Hepatocyte (in vitro differentiated cells): ENCODE measurements around the gene CACHD1. TPM values are rescaled to one million over a fixed set of nuclear protein-coding genes. Genes with fewer than 3 reads are reported as not detected.

Source experiments
- DNase-seq: peaks from one replicate; pipeline ENCODE4 v3.0.0-alpha.2; 2016; ENCODE audit warnings: low spot score
- H2AFZ ChIP-seq: fragments of 200-600 bp; sonication (generic); 2 replicates; pipeline ENCODE4 v1.6.0; 2016; ENCODE audit warnings: antibody characterized with exemption, mild to moderate bottlenecking
- H3K27ac ChIP-seq: fragments of 200-600 bp; sonication (generic); 2 replicates; pipeline ENCODE4 v1.5.1; 2016; ENCODE audit warnings: mild to moderate bottlenecking
- H3K27me3 ChIP-seq: fragments of 200-600 bp; sonication (generic); 2 replicates; pipeline ENCODE4 v1.6.1; 2016
- H3K36me3 ChIP-seq: fragments of 200-600 bp; sonication (generic); replicated peaks from 2 replicates; pipeline ENCODE4 v1.5.1; 2016; ENCODE audit warnings: low read depth; ENCODE audit not compliant: insufficient read depth
- H3K4me1 ChIP-seq: fragments of 200-600 bp; sonication (generic); 2 replicates; pipeline ENCODE4 v1.5.1; 2016; ENCODE audit warnings: mild to moderate bottlenecking, moderate library complexity; ENCODE audit not compliant: insufficient read depth
- H3K4me2 ChIP-seq: fragments of 200-600 bp; sonication (generic); 2 replicates; pipeline ENCODE4 v1.6.0; 2016
- H3K4me3 ChIP-seq: fragments of 200-600 bp; sonication (generic); 2 replicates; pipeline ENCODE4 v1.5.1; 2016; ENCODE audit warnings: mild to moderate bottlenecking
- H3K79me2 ChIP-seq: fragments of 200-600 bp; sonication (generic); 2 replicates; pipeline ENCODE4 v1.6.0; 2017; ENCODE audit warnings: mild to moderate bottlenecking
- H3K9me2 ChIP-seq: fragments of 200-600 bp; sonication (generic); replicated peaks from 2 replicates; pipeline ENCODE4 v1.6.0; 2017; ENCODE audit warnings: mild to moderate bottlenecking; ENCODE audit not compliant: insufficient read depth
- H3K9me3 ChIP-seq: fragments of 200-600 bp; sonication (generic); 2 replicates; pipeline ENCODE4 v1.5.1; 2016; ENCODE audit warnings: low read depth, mild to moderate bottlenecking
- H4K20me1 ChIP-seq: fragments of 200-600 bp; sonication (generic); 2 replicates; pipeline ENCODE4 v1.6.0; 2016; ENCODE audit warnings: mild to moderate bottlenecking; ENCODE audit not compliant: insufficient read depth, poor library complexity, severe bottlenecking
- EZH2 ChIP-seq: fragments of 200-600 bp; sonication (generic); IDR thresholded peaks from 2 replicates; pipeline ENCODE4 v1.6.1; 2016; ENCODE audit warnings: antibody characterized with exemption, mild to moderate bottlenecking, borderline replicate concordance
- EZH2phosphoT487 ChIP-seq: fragments of 200-600 bp; sonication (generic); IDR thresholded peaks from one replicate; pipeline ENCODE4 v1.6.1; 2018; ENCODE audit warnings: antibody characterized with exemption, mild to moderate bottlenecking, low read depth, moderate library complexity; ENCODE audit not compliant: unreplicated experiment, severe bottlenecking
- WGBS: methylation state at CpG from one replicate; pipeline ENCODE4 v1.1.6; 2016; ENCODE audit warnings: low lambda C conversion rate; ENCODE audit errors: missing lambda C conversion rate; 5-methylcytosine and 5-hydroxymethylcytosine counted together
- polyA plus RNA-seq: library from polyadenylated mRNA; unstranded; fragments of >200 nt; fragmentation: Nextera tagmentation; extraction: Ambion mirVana; gene quantifications from 2 replicates; pipeline ENCODE4 v1.2.1, GENCODE V29; 2016
- total RNA-seq: library from RNA; depleted of rRNA; stranded (reverse); fragments of >200 nt; gene quantifications from 2 replicates; pipeline ENCODE4 v1.2.3, GENCODE V29; 2014
- TF ChIP-seq, protein P1 (sequence below): fragments of 200-600 bp; sonication (generic); IDR thresholded peaks from 2 replicates; pipeline ENCODE4 v1.5.1; 2016; ENCODE audit warnings: antibody characterized with exemption, mild to moderate bottlenecking; ENCODE audit not compliant: poor library complexity

Gene CACHD1
- total and polyA plus RNA-seq, 2 experiments from 2014 or later = 23.8 to 39.7 TPM

DNA sequence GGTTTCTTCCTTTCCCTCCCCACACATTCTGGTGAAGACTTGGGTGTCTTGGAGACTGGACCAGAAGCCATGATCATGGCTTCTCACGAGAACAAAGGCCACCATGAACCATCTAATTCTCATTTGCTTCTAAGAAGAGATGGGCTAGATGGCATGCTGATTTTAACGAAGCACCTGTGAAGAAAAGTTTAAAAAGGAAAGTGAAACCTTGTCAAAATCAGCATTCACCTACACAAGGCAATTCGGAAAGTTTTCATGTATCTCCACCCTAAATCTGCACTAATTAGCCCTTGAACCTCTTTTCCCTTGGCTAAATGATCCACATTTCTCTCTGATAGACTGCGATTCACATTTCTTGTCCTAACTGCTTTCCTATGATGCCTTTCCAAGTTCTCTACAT is 160.7 kb downstream of the CACHD1 start:
- Histone ChIP-seq H3K4me3 (no peak overlapping the region), H3K9me2 (no peaks in the 10 kb centered on the region), H4K20me1 (peaks cover 6% of the 10 kb centered on the region), H3K27me3 (no peaks in the 10 kb centered on the region), H3K79me2 (peaks cover 3% of the 10 kb centered on the region), H3K36me3 (no peaks in the 10 kb centered on the region), H3K27ac (no peak overlapping the region), H3K4me1 (no peaks in the 10 kb centered on the region), H3K9me3 (no peaks in the 10 kb centered on the region), H2AFZ (no peak overlapping the region), H3K4me2 (no peak overlapping the region)
- TF ChIP-seq EZH2phosphoT487 (no peak), EZH2 (no peak)
- TF ChIP-seq, protein P1, sequence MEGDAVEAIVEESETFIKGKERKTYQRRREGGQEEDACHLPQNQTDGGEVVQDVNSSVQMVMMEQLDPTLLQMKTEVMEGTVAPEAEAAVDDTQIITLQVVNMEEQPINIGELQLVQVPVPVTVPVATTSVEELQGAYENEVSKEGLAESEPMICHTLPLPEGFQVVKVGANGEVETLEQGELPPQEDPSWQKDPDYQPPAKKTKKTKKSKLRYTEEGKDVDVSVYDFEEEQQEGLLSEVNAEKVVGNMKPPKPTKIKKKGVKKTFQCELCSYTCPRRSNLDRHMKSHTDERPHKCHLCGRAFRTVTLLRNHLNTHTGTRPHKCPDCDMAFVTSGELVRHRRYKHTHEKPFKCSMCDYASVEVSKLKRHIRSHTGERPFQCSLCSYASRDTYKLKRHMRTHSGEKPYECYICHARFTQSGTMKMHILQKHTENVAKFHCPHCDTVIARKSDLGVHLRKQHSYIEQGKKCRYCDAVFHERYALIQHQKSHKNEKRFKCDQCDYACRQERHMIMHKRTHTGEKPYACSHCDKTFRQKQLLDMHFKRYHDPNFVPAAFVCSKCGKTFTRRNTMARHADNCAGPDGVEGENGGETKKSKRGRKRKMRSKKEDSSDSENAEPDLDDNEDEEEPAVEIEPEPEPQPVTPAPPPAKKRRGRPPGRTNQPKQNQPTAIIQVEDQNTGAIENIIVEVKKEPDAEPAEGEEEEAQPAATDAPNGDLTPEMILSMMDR = no peak
- WGBS = 99% methylated on average over 4 of the region's 4 CpGs
- no peak for DNase-seq

GRCh38 chr1:64631346-64632034 is 161.6 kb downstream of the CACHD1 start:
- DNase-seq = no peak
- Histone ChIP-seq H3K4me2 (no peak overlapping the region), H2AFZ (no peak overlapping the region), H4K20me1 (peaks cover 6% of the 10 kb centered on the region), H3K9me2 (no peaks in the 10 kb centered on the region), H3K4me1 (no peaks in the 10 kb centered on the region), H3K36me3 (no peaks in the 10 kb centered on the region), H3K4me3 (no peak overlapping the region), H3K27ac (no peak overlapping the region), H3K27me3 (no peaks in the 10 kb centered on the region), H3K79me2 (peaks cover 2% of the 10 kb centered on the region), H3K9me3 (no peaks in the 10 kb centered on the region)
- TF ChIP-seq, protein P1 = no peak
- WGBS = 79% methylated on average over 3 of the region's 3 CpGs

DNA sequence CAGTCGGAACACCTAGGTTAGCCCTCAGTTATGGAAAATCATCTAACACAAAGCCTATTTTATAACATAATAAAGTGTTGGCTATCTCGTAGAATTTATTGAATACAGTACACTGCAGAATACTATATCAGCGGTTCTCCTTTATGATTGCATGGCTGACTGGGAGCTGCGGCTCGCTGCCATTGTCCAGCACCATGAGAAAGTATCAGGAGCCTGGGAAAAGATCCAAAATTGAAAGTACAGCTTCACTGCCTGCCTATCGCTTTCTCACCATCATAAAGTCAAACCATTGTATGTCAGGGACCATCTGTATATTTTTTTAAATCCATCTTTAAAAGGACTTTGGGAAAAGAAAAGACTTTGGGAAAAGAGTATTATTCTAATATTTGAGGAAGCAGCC is 163.0 kb downstream of the CACHD1 start:
- H3K27ac ChIP-seq = no peak overlapping the region
- no peaks in the 10 kb centered on the region for H3K36me3 ChIP-seq
- H3K4me1 ChIP-seq = no peaks in the 10 kb centered on the region
- no peak overlapping the region for H2AFZ ChIP-seq
- H3K9me2 ChIP-seq = no peaks in the 10 kb centered on the region
- 92% methylated on average over 6 of the region's 6 CpGs for WGBS
- no peak overlapping the region for H3K4me3 ChIP-seq
- H3K27me3 ChIP-seq = no peaks in the 10 kb centered on the region
- no peak overlapping the region for H3K4me2 ChIP-seq
- H4K20me1 ChIP-seq = peaks cover 6% of the 10 kb centered on the region
- no peaks in the 10 kb centered on the region for H3K79me2 ChIP-seq
- H3K9me3 ChIP-seq = no peaks in the 10 kb centered on the region
- no peak for DNase-seq
- TF ChIP-seq, protein P1 = no peak
- TF ChIP-seq EZH2phosphoT487 (no peak), EZH2 (no peak)

GRCh38 chr1:64645735-64646134 is 175.8 kb downstream of the CACHD1 start:
- whole genome bisulfite sequencing = 98% methylated on average over 3 of the region's 3 CpGs
- TF ChIP-seq, protein P1 = no peak
- TF ChIP-seq EZH2 (no peak), EZH2phosphoT487 (no peak)

More at GRCh38 chr1:64645735-64646134, 175.8 kb downstream of the CACHD1 start:
- no peak for DNase-seq
- Histone ChIP-seq H2AFZ (no peak overlapping the region), H4K20me1 (no peaks in the 10 kb centered on the region), H3K4me1 (no peaks in the 10 kb centered on the region), H3K79me2 (no peaks in the 10 kb centered on the region), H3K36me3 (no peaks in the 10 kb centered on the region), H3K27ac (no peak overlapping the region), H3K4me2 (no peak overlapping the region), H3K9me3 (no peaks in the 10 kb centered on the region), H3K27me3 (no peaks in the 10 kb centered on the region), H3K4me3 (no peak overlapping the region), H3K9me2 (no peaks in the 10 kb centered on the region)
